ENCODE measurements around the gene PCDHA5. TPM values are rescaled to one million over a fixed set of nuclear protein-coding genes. Genes with fewer than 3 reads are reported as not detected.
"Not testable (repeated sequence)": the region's sequence is repeated elsewhere in the genome, so short reads cannot be mapped to it uniquely, and the experiment has no call there.

Gene PCDHA5
- total RNA-seq, 1 experiment from 2014 or later: 0.12 TPM

DNA sequence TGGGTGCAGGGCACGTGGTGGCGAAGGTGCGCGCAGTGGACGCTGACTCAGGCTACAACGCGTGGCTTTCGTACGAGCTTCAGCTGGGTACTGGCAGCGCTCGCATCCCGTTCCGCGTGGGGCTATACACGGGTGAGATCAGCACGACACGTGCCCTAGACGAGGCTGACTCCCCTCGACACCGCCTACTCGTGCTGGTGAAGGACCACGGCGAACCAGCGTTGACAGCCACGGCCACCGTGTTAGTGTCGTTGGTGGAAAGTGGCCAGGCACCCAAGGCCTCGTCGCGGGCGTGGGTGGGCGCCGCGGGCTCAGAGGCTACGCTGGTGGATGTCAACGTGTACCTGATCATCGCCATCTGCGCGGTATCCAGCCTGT lies 24.7 kb upstream of the PCDHA5 start:
- TF ChIP-seq, protein P1, sequence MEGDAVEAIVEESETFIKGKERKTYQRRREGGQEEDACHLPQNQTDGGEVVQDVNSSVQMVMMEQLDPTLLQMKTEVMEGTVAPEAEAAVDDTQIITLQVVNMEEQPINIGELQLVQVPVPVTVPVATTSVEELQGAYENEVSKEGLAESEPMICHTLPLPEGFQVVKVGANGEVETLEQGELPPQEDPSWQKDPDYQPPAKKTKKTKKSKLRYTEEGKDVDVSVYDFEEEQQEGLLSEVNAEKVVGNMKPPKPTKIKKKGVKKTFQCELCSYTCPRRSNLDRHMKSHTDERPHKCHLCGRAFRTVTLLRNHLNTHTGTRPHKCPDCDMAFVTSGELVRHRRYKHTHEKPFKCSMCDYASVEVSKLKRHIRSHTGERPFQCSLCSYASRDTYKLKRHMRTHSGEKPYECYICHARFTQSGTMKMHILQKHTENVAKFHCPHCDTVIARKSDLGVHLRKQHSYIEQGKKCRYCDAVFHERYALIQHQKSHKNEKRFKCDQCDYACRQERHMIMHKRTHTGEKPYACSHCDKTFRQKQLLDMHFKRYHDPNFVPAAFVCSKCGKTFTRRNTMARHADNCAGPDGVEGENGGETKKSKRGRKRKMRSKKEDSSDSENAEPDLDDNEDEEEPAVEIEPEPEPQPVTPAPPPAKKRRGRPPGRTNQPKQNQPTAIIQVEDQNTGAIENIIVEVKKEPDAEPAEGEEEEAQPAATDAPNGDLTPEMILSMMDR (IDR thresholded peaks at IDR 0.05; ENCODE audit: unreplicated experiment): no peak
- BruUV-seq (replicated peaks): no TSS peak
- no peaks in the 10 kb centered on the region for H3K36me3 Mint-ChIP-seq (ENCODE audit: insufficient read depth, unreplicated experiment)
- POLR2A ChIA-PET: no interaction called here
- no peak overlapping the region for H3K4me3 Mint-ChIP-seq (ENCODE audit: unreplicated experiment)
- CTCF ChIA-PET: interaction anchor here (0.7 kb wide), 1 partner anchor 9 kb away, joined by 3 read pairs; no protein-coding TSS in a partner anchor
- intact Hi-C loops (cut with micrococcal nuclease): no loop called here
- DNase-seq (ENCODE audit: unreplicated experiment): no peak
- H3K4me1 Mint-ChIP-seq (ENCODE audit: insufficient read depth, unreplicated experiment): no peaks in the 10 kb centered on the region
- H3K27me3 Mint-ChIP-seq (ENCODE audit: insufficient read depth, unreplicated experiment): no peaks in the 10 kb centered on the region
- peaks cover 15% of the 10 kb centered on the region for H3K9me3 Mint-ChIP-seq (ENCODE audit: unreplicated experiment)
- H3K27ac Mint-ChIP-seq (ENCODE audit: low read depth, unreplicated experiment): no peak overlapping the region

GRCh38 chr5:140800816-140801493 lies 20.5 kb upstream of the PCDHA5 start, which contains the start of gene PCDHA3:
Gene PCDHA3 (plus strand): TSS chr5:140801057.
- POLR2A ChIA-PET: no interaction called here
- TF ChIP-seq, protein P1 (IDR thresholded peaks at IDR 0.05; ENCODE audit: unreplicated experiment): no peak
- BruUV-seq (replicated peaks): no TSS peak

DNA sequence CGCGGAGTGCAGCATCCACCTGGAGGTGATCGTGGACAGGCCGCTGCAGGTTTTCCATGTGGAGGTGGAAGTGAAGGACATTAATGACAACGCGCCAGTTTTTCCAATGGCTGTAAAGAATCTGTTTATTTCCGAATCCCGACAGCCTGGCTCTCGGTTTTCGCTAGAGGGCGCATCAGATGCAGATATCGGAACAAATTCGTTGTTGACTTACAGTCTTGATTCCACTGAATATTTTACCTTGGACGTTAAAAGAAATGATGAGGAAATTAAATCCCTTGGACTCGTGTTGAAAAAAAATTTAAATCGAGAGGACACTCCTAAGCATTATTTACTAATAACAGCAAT lies 19.9 kb upstream of the PCDHA5 start:
- no peak for DNase-seq (ENCODE audit: unreplicated experiment)
- Mint-ChIP-seq H3K27me3 (ENCODE audit: insufficient read depth, unreplicated experiment) (no peaks in the 10 kb centered on the region), H3K9me3 (ENCODE audit: unreplicated experiment) (peaks cover 7% of the 10 kb centered on the region), H3K4me1 (ENCODE audit: insufficient read depth, unreplicated experiment) (no peaks in the 10 kb centered on the region), H3K4me3 (ENCODE audit: unreplicated experiment) (no peak overlapping the region), H3K27ac (ENCODE audit: low read depth, unreplicated experiment) (no peak overlapping the region), H3K36me3 (ENCODE audit: insufficient read depth, unreplicated experiment) (no peaks in the 10 kb centered on the region)
- POLR2A ChIA-PET: no interaction called here
- no TSS peak for BruUV-seq (replicated peaks)
- intact Hi-C loops (cut with micrococcal nuclease): no loop called here
- CTCF ChIA-PET: interaction anchor here (0.7 kb wide), 1 partner anchor 768 kb away, joined by 5 read pairs; no protein-coding TSS in a partner anchor
- TF ChIP-seq, protein P1 (IDR thresholded peaks at IDR 0.05; ENCODE audit: unreplicated experiment): no peak

More at GRCh38 chr5:140800816-140801493, 20.5 kb upstream of the PCDHA5 start, which contains the start of gene PCDHA3:
- Mint-ChIP-seq H3K9me3 (ENCODE audit: unreplicated experiment) (peaks cover 7% of the 10 kb centered on the region), H3K27ac (ENCODE audit: low read depth, unreplicated experiment) (no peak within 1 kb of the TSS), H3K36me3 (ENCODE audit: insufficient read depth, unreplicated experiment) (no peaks in the 10 kb centered on the region), H3K4me1 (ENCODE audit: insufficient read depth, unreplicated experiment) (no peaks in the 10 kb centered on the region), H3K4me3 (ENCODE audit: unreplicated experiment) (no peak within 1 kb of the TSS), H3K27me3 (ENCODE audit: insufficient read depth, unreplicated experiment) (no peaks in the 10 kb centered on the region)
- CTCF ChIA-PET: no interaction called here
- no peak for DNase-seq (ENCODE audit: unreplicated experiment)
- intact Hi-C loops (cut with micrococcal nuclease): no loop called here

GRCh38 chr5:140802381-140802780 lies 19.0 kb upstream of the PCDHA5 start:
- H3K4me1 Mint-ChIP-seq (ENCODE audit: insufficient read depth, unreplicated experiment); H3K27ac Mint-ChIP-seq (ENCODE audit: low read depth, unreplicated experiment); BruUV-seq (replicated peaks); DNase-seq (ENCODE audit: unreplicated experiment); H3K9me3 Mint-ChIP-seq (ENCODE audit: unreplicated experiment); intact Hi-C loops (cut with micrococcal nuclease); POLR2A ChIA-PET; H3K36me3 Mint-ChIP-seq (ENCODE audit: insufficient read depth, unreplicated experiment); H3K27me3 Mint-ChIP-seq (ENCODE audit: insufficient read depth, unreplicated experiment); H3K4me3 Mint-ChIP-seq (ENCODE audit: unreplicated experiment): not testable (repeated sequence)
- CTCF ChIA-PET: interaction anchor here (0.6 kb wide), 2 partner anchors 175 to 240 kb away, joined by 3 read pairs; no protein-coding TSS in a partner anchor

Data from MCF 10A (cell line).